Lower leg skin (tissue), 3 donors: Measurements from ENCODE around the gene PARP14.

Experiments
- POLR2A ChIP-seq, 2 donors: fragments of 450-650 bp; IDR thresholded peaks; one replicate each; pipeline ENCODE4 v1.6.1; 2016 to 2017; ENCODE audit warnings: antibody characterized with exemption in 2 of 2, mild to moderate bottlenecking in 1 of 2, moderate library complexity in 1 of 2
- TF ChIP-seq, protein P1 (sequence below), 3 donors: fragments of 450-650 bp; IDR thresholded peaks; one replicate each; pipeline ENCODE4 v1.5.1; 2016; ENCODE audit warnings: antibody characterized with exemption in 3 of 3, mild to moderate bottlenecking in 3 of 3, moderate library complexity in 2 of 3

DNA sequence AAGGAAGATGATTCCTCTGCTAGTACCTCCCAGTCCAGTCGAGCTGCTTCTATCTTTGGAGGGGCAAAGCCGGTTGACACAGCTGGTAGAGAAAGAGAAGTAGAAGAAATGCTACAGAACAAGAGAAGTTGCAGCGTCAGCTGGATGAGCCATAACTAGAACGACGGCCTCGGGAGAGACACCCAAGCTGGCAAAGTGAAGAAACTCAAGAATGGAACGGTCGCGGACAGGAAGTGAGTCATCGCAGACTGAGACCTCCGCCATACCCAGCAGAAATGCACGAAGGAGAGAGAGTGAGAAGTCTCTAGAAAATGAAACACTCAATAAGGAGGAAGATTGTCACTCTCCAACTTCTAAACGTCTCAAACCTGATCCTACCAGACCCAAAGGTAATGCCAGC is 19.0 kb upstream of the PARP14 start:
- TF ChIP-seq POLR2A (IDR thresholded peaks at IDR 0.05), result no peak
- TF ChIP-seq, protein P1, sequence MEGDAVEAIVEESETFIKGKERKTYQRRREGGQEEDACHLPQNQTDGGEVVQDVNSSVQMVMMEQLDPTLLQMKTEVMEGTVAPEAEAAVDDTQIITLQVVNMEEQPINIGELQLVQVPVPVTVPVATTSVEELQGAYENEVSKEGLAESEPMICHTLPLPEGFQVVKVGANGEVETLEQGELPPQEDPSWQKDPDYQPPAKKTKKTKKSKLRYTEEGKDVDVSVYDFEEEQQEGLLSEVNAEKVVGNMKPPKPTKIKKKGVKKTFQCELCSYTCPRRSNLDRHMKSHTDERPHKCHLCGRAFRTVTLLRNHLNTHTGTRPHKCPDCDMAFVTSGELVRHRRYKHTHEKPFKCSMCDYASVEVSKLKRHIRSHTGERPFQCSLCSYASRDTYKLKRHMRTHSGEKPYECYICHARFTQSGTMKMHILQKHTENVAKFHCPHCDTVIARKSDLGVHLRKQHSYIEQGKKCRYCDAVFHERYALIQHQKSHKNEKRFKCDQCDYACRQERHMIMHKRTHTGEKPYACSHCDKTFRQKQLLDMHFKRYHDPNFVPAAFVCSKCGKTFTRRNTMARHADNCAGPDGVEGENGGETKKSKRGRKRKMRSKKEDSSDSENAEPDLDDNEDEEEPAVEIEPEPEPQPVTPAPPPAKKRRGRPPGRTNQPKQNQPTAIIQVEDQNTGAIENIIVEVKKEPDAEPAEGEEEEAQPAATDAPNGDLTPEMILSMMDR (IDR thresholded peaks at IDR 0.05), result no peak
